ENCODE results near the gene INPP5E.

The INPP5E gene

GRCh38 chr9:136399176-136400037 lies 40.2 kb downstream of the INPP5E start:
- no peaks in the 10 kb centered on the region for H3K27me3 ChIP-seq (ENCODE audit: insufficient read depth, low read length)
- H3K36me3 ChIP-seq (ENCODE audit: insufficient read depth, low read length), result peaks cover 65% of the 10 kb centered on the region
- H3K4me3 ChIP-seq (ENCODE audit: low read length), result peak overlapping the region; percentile 99
- H3K9me3 ChIP-seq (ENCODE audit: insufficient read depth, low read depth, low read length), result no peaks in the 10 kb centered on the region
- WGBS, result 3% methylated on average over 67 of the region's 67 CpGs
- H3K4me1 ChIP-seq (ENCODE audit: insufficient read depth, low read length), result no peaks in the 10 kb centered on the region
- H3K9ac ChIP-seq (ENCODE audit: low read depth, low read length), result peak overlapping the region; percentile 91
- peak overlapping the region; percentile 38 for H3K27ac ChIP-seq (ENCODE audit: low read depth, low read length)

DNA sequence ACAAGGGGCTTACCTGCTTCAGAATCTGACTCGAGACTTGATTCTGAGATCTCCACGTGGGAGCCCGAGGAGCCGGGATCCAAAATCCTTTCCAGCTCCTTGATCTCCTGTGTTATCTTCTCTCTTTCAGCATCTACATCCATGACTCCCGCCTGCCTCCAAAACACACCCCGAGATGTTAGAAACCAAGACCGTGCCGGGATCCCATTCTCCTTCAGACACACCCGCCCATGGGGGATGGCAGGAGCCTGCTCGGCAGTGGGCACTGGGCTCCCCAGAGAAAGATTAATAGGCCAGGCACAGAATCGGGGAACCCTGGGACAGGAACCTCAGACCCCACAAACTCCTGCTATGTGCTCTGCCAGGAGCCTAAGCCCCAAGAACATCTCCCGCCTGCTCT lies 41.4 kb downstream of the INPP5E start:
- Histone ChIP-seq H3K9ac (ENCODE audit: low read depth, low read length) (no peak overlapping the region), H3K27me3 (ENCODE audit: insufficient read depth, low read length) (no peaks in the 10 kb centered on the region), H3K4me1 (ENCODE audit: insufficient read depth, low read length) (no peaks in the 10 kb centered on the region), H3K36me3 (ENCODE audit: insufficient read depth, low read length) (peaks cover 65% of the 10 kb centered on the region), H3K4me3 (ENCODE audit: low read length) (peak overlapping the region; percentile 99), H3K9me3 (ENCODE audit: insufficient read depth, low read depth, low read length) (no peaks in the 10 kb centered on the region), H3K27ac (ENCODE audit: low read depth, low read length) (no peak overlapping the region; the same call in 1 of the 2 replicates)
- WGBS, result 94% methylated on average over 12 of the region's 12 CpGs

GRCh38 chr9:136397643-136398042 lies 42.0 kb downstream of the INPP5E start:
- Histone ChIP-seq H3K9me3 (ENCODE audit: insufficient read depth, low read depth, low read length) (no peaks in the 10 kb centered on the region), H3K27me3 (ENCODE audit: insufficient read depth, low read length) (no peaks in the 10 kb centered on the region), H3K4me1 (ENCODE audit: insufficient read depth, low read length) (no peaks in the 10 kb centered on the region), H3K4me3 (ENCODE audit: low read length) (no peak overlapping the region), H3K9ac (ENCODE audit: low read depth, low read length) (no peak overlapping the region), H3K36me3 (ENCODE audit: insufficient read depth, low read length) (peaks cover 70% of the 10 kb centered on the region), H3K27ac (ENCODE audit: low read depth, low read length) (no peak overlapping the region)
- 81% methylated on average over 6 of the region's 6 CpGs for WGBS

DNA sequence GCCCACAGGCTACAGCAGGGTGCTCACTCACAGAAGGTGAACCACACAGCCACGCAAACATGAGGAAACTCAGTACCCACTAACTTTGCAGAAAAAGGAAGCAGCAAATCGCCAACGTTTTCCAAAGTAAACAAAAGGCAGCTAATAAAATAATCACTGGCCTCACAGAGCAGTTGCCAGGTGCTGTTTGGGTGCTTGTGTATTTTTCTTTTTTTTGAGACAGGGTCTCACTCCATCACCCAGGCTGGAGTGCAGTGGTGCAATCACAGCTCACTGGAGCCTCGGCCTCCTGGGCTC lies 43.5 kb downstream of the INPP5E start:
- no peaks in the 10 kb centered on the region for H3K9me3 ChIP-seq (ENCODE audit: insufficient read depth, low read depth, low read length)
- H3K36me3 ChIP-seq (ENCODE audit: insufficient read depth, low read length), result peaks cover 71% of the 10 kb centered on the region
- H3K27ac ChIP-seq (ENCODE audit: low read depth, low read length), result no peak overlapping the region
- no peaks in the 10 kb centered on the region for H3K4me1 ChIP-seq (ENCODE audit: insufficient read depth, low read length)
- no peak overlapping the region for H3K9ac ChIP-seq (ENCODE audit: low read depth, low read length)
- H3K27me3 ChIP-seq (ENCODE audit: insufficient read depth, low read length), result no peaks in the 10 kb centered on the region
- 96% methylated on average over 4 of the region's 4 CpGs for WGBS
- H3K4me3 ChIP-seq (ENCODE audit: low read length), result no peak overlapping the region

- Histone ChIP-seq H3K4me1 (ENCODE audit: insufficient read depth, low read length) (no peaks in the 10 kb centered on the region), H3K27me3 (ENCODE audit: insufficient read depth, low read length) (no peaks in the 10 kb centered on the region), H3K27ac (ENCODE audit: low read depth, low read length) (no peak overlapping the region), H3K4me3 (ENCODE audit: low read length) (no peak overlapping the region), H3K9me3 (ENCODE audit: insufficient read depth, low read depth, low read length) (no peaks in the 10 kb centered on the region), H3K9ac (ENCODE audit: low read depth, low read length) (no peak overlapping the region), H3K36me3 (ENCODE audit: insufficient read depth, low read length) (peaks cover 74% of the 10 kb centered on the region)
- WGBS, result 93% methylated on average over 26 of the region's 26 CpGs
Observed at GRCh38 chr9:136395345-136396218, 44.1 kb downstream of the INPP5E start.

- Histone ChIP-seq H3K4me3 (ENCODE audit: low read length) (no peak overlapping the region), H3K4me1 (ENCODE audit: insufficient read depth, low read length) (no peaks in the 10 kb centered on the region), H3K9me3 (ENCODE audit: insufficient read depth, low read depth, low read length) (no peaks in the 10 kb centered on the region), H3K27ac (ENCODE audit: low read depth, low read length) (no peak overlapping the region), H3K27me3 (ENCODE audit: insufficient read depth, low read length) (no peaks in the 10 kb centered on the region), H3K9ac (ENCODE audit: low read depth, low read length) (no peak overlapping the region), H3K36me3 (ENCODE audit: insufficient read depth, low read length) (peaks cover 78% of the 10 kb centered on the region)
- WGBS, result 96% methylated on average over 13 of the region's 13 CpGs
Observed at GRCh38 chr9:136395020-136395340, 44.7 kb downstream of the INPP5E start.

GRCh38 chr9:136394312-136395019 lies 45.2 kb downstream of the INPP5E start:
- Histone ChIP-seq H3K4me1 (ENCODE audit: insufficient read depth, low read length) (no peaks in the 10 kb centered on the region), H3K4me3 (ENCODE audit: low read length) (no peak overlapping the region), H3K9ac (ENCODE audit: low read depth, low read length) (no peak overlapping the region), H3K27me3 (ENCODE audit: insufficient read depth, low read length) (no peaks in the 10 kb centered on the region), H3K36me3 (ENCODE audit: insufficient read depth, low read length) (peaks cover 83% of the 10 kb centered on the region), H3K27ac (ENCODE audit: low read depth, low read length) (no peak overlapping the region), H3K9me3 (ENCODE audit: insufficient read depth, low read depth, low read length) (no peaks in the 10 kb centered on the region)
- WGBS, result 97% methylated on average over 21 of the region's 21 CpGs

DNA sequence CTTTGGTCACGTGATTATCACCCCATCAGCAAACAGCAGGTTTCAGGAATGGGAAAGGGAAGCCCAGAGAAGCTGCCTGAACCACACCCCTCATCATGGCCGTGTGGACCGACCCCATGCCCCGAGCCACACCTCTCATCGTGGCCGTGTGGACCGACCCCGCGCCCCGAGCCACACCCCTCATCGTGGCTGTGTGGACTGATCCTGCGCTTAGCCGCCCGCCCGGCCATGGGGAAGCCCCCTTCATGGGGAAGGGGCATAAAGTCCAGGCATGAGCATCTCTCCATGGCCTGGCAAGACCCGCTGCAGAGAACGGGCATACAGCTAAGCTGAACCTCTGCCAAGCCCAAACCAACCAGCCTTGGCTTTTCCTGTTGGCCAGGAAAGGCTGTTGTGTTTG lies 46.1 kb downstream of the INPP5E start:
- H3K9me3 ChIP-seq (ENCODE audit: insufficient read depth, low read depth, low read length), result no peaks in the 10 kb centered on the region
- H3K9ac ChIP-seq (ENCODE audit: low read depth, low read length), result no peak overlapping the region
- no peak overlapping the region for H3K27ac ChIP-seq (ENCODE audit: low read depth, low read length)
- H3K27me3 ChIP-seq (ENCODE audit: insufficient read depth, low read length), result no peaks in the 10 kb centered on the region
- peaks cover 92% of the 10 kb centered on the region for H3K36me3 ChIP-seq (ENCODE audit: insufficient read depth, low read length)
- WGBS, result 96% methylated on average over 17 of the region's 17 CpGs
- no peak overlapping the region for H3K4me3 ChIP-seq (ENCODE audit: low read length)
- H3K4me1 ChIP-seq (ENCODE audit: insufficient read depth, low read length), result no peaks in the 10 kb centered on the region

- 90% methylated on average over 21 of the region's 21 CpGs for WGBS
- H3K9me3 ChIP-seq (ENCODE audit: insufficient read depth, low read depth, low read length), result no peaks in the 10 kb centered on the region
- no peaks in the 10 kb centered on the region for H3K27me3 ChIP-seq (ENCODE audit: insufficient read depth, low read length)
- no peak overlapping the region for H3K27ac ChIP-seq (ENCODE audit: low read depth, low read length)
- H3K36me3 ChIP-seq (ENCODE audit: insufficient read depth, low read length), result peaks cover 93% of the 10 kb centered on the region
- H3K9ac ChIP-seq (ENCODE audit: low read depth, low read length), result no peak overlapping the region
- no peak overlapping the region for H3K4me3 ChIP-seq (ENCODE audit: low read length)
- H3K4me1 ChIP-seq (ENCODE audit: insufficient read depth, low read length), result no peaks in the 10 kb centered on the region
Observed at GRCh38 chr9:136392538-136393449, 46.9 kb downstream of the INPP5E start.

DNA sequence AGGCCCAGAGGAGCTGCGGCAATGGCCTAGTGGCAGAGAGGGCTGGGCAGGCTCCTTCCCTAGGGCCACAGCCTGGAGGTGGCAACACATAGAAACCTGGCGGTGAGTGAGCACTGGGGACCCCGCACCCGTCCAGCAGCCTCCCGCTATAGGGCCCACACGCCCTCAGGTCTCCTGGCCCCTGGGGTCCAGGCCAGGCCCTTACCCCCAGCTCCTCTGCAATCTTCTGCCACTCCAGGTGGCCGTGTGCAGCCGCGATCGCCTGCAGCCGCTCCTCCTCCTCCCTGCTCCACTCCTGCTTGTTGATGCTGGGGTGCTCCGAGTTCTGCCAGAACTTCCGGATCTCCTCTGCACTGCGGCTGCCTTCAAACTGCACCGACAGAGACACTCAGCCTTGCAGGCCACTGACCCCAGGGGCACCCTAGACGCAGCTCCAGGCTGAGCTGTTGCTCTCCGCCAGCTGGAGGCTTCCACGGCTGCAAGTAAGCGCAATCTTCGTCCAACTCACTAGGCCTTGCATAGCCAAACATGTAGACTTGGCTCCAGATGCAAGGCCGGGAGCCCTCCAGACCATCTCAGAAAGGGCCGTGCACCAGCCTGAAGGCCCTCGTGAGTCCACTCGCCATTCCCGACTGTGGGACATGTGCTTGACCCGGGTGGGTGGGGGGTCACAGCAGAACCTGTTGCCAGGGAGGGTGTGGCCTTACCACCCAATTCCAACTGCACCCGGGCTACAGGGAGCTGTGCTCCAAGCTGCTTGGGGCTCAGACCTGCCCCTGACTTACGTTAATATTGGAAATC lies 47.7 kb downstream of the INPP5E start:
- peaks cover 95% of the 10 kb centered on the region for H3K36me3 ChIP-seq (ENCODE audit: insufficient read depth, low read length)
- 95% methylated on average over 28 of the region's 28 CpGs for WGBS

More for the DNA sequence above, 47.7 kb downstream of the INPP5E start:
- no peak overlapping the region for H3K9ac ChIP-seq (ENCODE audit: low read depth, low read length)
- no peaks in the 10 kb centered on the region for H3K4me1 ChIP-seq (ENCODE audit: insufficient read depth, low read length)
- H3K27ac ChIP-seq (ENCODE audit: low read depth, low read length), result no peak overlapping the region
- no peaks in the 10 kb centered on the region for H3K9me3 ChIP-seq (ENCODE audit: insufficient read depth, low read depth, low read length)
- no peaks in the 10 kb centered on the region for H3K27me3 ChIP-seq (ENCODE audit: insufficient read depth, low read length)
- no peak overlapping the region for H3K4me3 ChIP-seq (ENCODE audit: low read length)

Data from HUES64 (cell line).